HCT116 (cell line): ENCODE results near the gene TNS3. TPM values are rescaled to one million over a fixed set of nuclear protein-coding genes. Genes with fewer than 3 reads are reported as not detected.

Experiments
- ATAC-seq: fragments of 200-7000 bp; cut with Tn5 transposase; 2 replicates; pipeline ENCODE4 v1.9.1; 2020; ENCODE audit warnings: mild to moderate bottlenecking, moderate library complexity
- BruUV-seq: library from RNA; stranded (reverse); fragments of 400-500 nt; replicated peaks from 2 replicates; lab custom pipeline; 2021; lab: Mats Ljungman, UMichigan
- CTCF ChIA-PET: fragments of 300-600 bp; sonication (Branson Sonifier 250); formaldehyde crosslinking; loops from one replicate; lab custom pipeline; 2021; ENCODE audit warnings: antibody characterized with exemption; lab: Charles Lee
- POLR2A ChIA-PET: fragments of 300-600, 350-600 bp; sonication (Branson Sonifier 250); formaldehyde crosslinking; loops from one replicate; lab custom pipeline; 2021; ENCODE audit warnings: antibody characterized with exemption; lab: Charles Lee
- RAD21 ChIA-PET, 2 experiments: fragments of 300-600 bp; sonication (Branson Sonifier 250); formaldehyde crosslinking; loops; one replicate each; lab custom pipeline; 2023; ENCODE audit warnings: low total read pairs in 2 of 2; ENCODE audit not compliant: uncharacterized antibody in 2 of 2, unreplicated experiment in 2 of 2, low non-redundant PET in 1 of 2; lab: Charles Lee
- DNase-seq: peaks from one replicate; pipeline ENCODE4 v3.0.0-alpha.2; 2010; ENCODE audit warnings: low read depth, low spot score
- H2AFZ ChIP-seq: fragments of 200-600 bp; shearing (Covaris generic), sonication (generic); 2 replicates; pipeline ENCODE4 v1.6.1; 2017; ENCODE audit warnings: low read depth, mixed run types, mixed read lengths, antibody characterized with exemption, low read length; ENCODE audit not compliant: poor library complexity, severe bottlenecking
- H3K27ac ChIP-seq: 2 replicates; pipeline ENCODE4 v1.5.1; 2012; ENCODE audit warnings: low read depth, low read length
- H3K27me3 ChIP-seq: fragments of 200-600 bp; sonication (generic); 2 replicates; pipeline ENCODE4 v1.6.1; 2016; ENCODE audit warnings: mixed run types, low read length, mixed read lengths; ENCODE audit not compliant: insufficient read depth
- H3K36me3 ChIP-seq, 2 experiments: fragments of 200-500 bp in 1 of 2; fragments of 200-600 bp in 1 of 2; sonication (Bioruptor generic) in 1 of 2; sonication (generic) in 1 of 2; 2 replicates each; pipeline versions ENCODE4 v1.5.1 to v1.6.1; 2014 to 2016; ENCODE audit warnings: low read length in 2 of 2, inconsistent platforms in 1 of 2, mixed read lengths in 1 of 2, mixed run types in 1 of 2; ENCODE audit not compliant: insufficient read depth in 2 of 2, control insufficient read depth in 1 of 2
- H3K4me1 ChIP-seq, 2 experiments: fragments of 200-600 bp in 1 of 2; sonication (generic) in 1 of 2; 2 replicates each; pipeline versions ENCODE4 v1.5.1 to v1.6.1; 2012 to 2017; ENCODE audit warnings: low read length in 2 of 2, inconsistent platforms in 1 of 2, mild to moderate bottlenecking in 1 of 2, mixed read lengths in 1 of 2, mixed run types in 1 of 2, moderate library complexity in 1 of 2; ENCODE audit not compliant: insufficient read depth in 2 of 2, control insufficient read depth in 1 of 2
- H3K4me2 ChIP-seq: fragments of 200-600 bp; sonication (generic); 2 replicates; pipeline ENCODE4 v1.6.1; 2017; ENCODE audit warnings: mixed run types, low read length, mixed read lengths
- H3K4me3 ChIP-seq, 2 experiments: fragments of 200-600 bp in 1 of 2; sonication (generic) in 1 of 2; replicated peaks in 1 of 2; 2 replicates each; pipeline ENCODE4 v1.5.1; 2011 to 2016; ENCODE audit warnings: low read length in 2 of 2, control low read depth in 1 of 2, low read depth in 1 of 2, mild to moderate bottlenecking in 1 of 2, mixed read lengths in 1 of 2, mixed run types in 1 of 2
- H3K79me2 ChIP-seq: fragments of 200-600 bp; sonication (generic); 2 replicates; pipeline ENCODE4 v1.6.1; 2017; ENCODE audit warnings: mild to moderate bottlenecking, mixed run types, low read length, moderate library complexity, mixed read lengths; ENCODE audit not compliant: insufficient read depth
- H3K9ac ChIP-seq: fragments of 200-600 bp; sonication (generic); 2 replicates; pipeline ENCODE4 v1.6.1; 2016; ENCODE audit warnings: low read length, mixed read lengths
- H3K9me2 ChIP-seq: fragments of 200-600 bp; sonication (generic), shearing (Covaris generic); 2 replicates; pipeline ENCODE4 v1.6.1; 2017; ENCODE audit warnings: mixed run types, mild to moderate bottlenecking, moderate library complexity; ENCODE audit not compliant: insufficient read depth
- H3K9me3 ChIP-seq, 2 experiments: fragments of 200-500 bp in 1 of 2; fragments of 200-600 bp in 1 of 2; sonication (Bioruptor generic) in 1 of 2; sonication (generic) in 1 of 2; 2 replicates each; pipeline ENCODE4 v1.6.1; 2014 to 2017; ENCODE audit warnings: low read length in 2 of 2, mixed read lengths in 2 of 2, inconsistent platforms in 1 of 2, low read depth in 1 of 2, mild to moderate bottlenecking in 1 of 2, mixed run types in 1 of 2, moderate library complexity in 1 of 2; ENCODE audit not compliant: control insufficient read depth in 1 of 2, insufficient read depth in 1 of 2
- H4K20me1 ChIP-seq: fragments of 200-600 bp; sonication (generic), shearing (Covaris generic); 2 replicates; pipeline ENCODE4 v1.6.1; 2017; ENCODE audit warnings: mixed run types, mild to moderate bottlenecking, moderate library complexity; ENCODE audit not compliant: insufficient read depth
- CBX3 ChIP-seq: IDR thresholded peaks from 2 replicates; pipeline ENCODE4 v1.6.1; 2012; ENCODE audit warnings: low read depth
- CEBPB ChIP-seq: IDR thresholded peaks from 2 replicates; pipeline ENCODE4 v1.6.1; 2012; ENCODE audit warnings: low read depth
- EGR1 ChIP-seq: IDR thresholded peaks from 2 replicates; pipeline ENCODE4 v1.6.1; 2012; ENCODE audit warnings: low read depth
- ELF1 ChIP-seq: IDR thresholded peaks from 2 replicates; pipeline ENCODE4 v1.6.1; 2012; ENCODE audit warnings: low read depth, borderline replicate concordance
- EZH2phosphoT487 ChIP-seq: fragments of 200-600 bp; IDR thresholded peaks from 2 replicates; pipeline ENCODE4 v1.6.1; 2018; ENCODE audit warnings: antibody characterized with exemption, borderline replicate concordance
- FOSL1 ChIP-seq: IDR thresholded peaks from 2 replicates; pipeline ENCODE4 v1.6.1; 2012; ENCODE audit warnings: low read depth
- JUND ChIP-seq: IDR thresholded peaks from 2 replicates; pipeline ENCODE4 v1.6.1; 2012
- POLR2A ChIP-seq: IDR thresholded peaks from 2 replicates; pipeline ENCODE4 v1.7.0; 2011; ENCODE audit warnings: borderline replicate concordance; ENCODE audit not compliant: insufficient read depth, insufficient read length; ENCODE audit errors: extremely low read depth
- POLR2AphosphoS5 ChIP-seq: IDR thresholded peaks from 2 replicates; pipeline ENCODE4 v1.6.1; 2011; ENCODE audit warnings: mild to moderate bottlenecking, low read depth, low read length, moderate library complexity
- REST ChIP-seq: IDR thresholded peaks from 2 replicates; pipeline ENCODE4 v1.6.1; 2012; ENCODE audit warnings: low read depth
- SIN3A ChIP-seq: IDR thresholded peaks from 2 replicates; pipeline ENCODE4 v1.6.1; 2012; ENCODE audit warnings: low read depth
- SP1 ChIP-seq: IDR thresholded peaks from 2 replicates; pipeline ENCODE4 v1.6.1; 2012; ENCODE audit warnings: low read depth
- SRF ChIP-seq: IDR thresholded peaks from 2 replicates; pipeline ENCODE4 v1.6.1; 2012; ENCODE audit warnings: low read depth
- ZFX ChIP-seq: fragments of 450-650 bp; IDR thresholded peaks from 2 replicates; pipeline ENCODE4 v1.6.1; 2017
- ZNF274 ChIP-seq: fragments of 200-500 bp; sonication (Bioruptor generic); IDR thresholded peaks from 2 replicates; pipeline ENCODE4 v1.6.1; 2014; ENCODE audit warnings: mild to moderate bottlenecking, low read depth, low read length, inconsistent platforms
- intact Hi-C: fragments of 100-400 bp; cut with micrococcal nuclease; formaldehyde crosslinking; loops from 2 replicates; pipeline ENCODE4 v1.10.0; 2022
- total RNA-seq: library from RNA; stranded (reverse); gene quantifications from one replicate; pipeline ENCODE4 v1.2.1, GENCODE V29; 2021; ENCODE audit not compliant: unreplicated experiment
- TF ChIP-seq, protein P1 (sequence below): IDR thresholded peaks from 2 replicates; pipeline ENCODE4 v1.6.1; 2011; ENCODE audit warnings: mild to moderate bottlenecking, low read length, moderate library complexity; ENCODE audit not compliant: insufficient replicate concordance; ENCODE audit errors: extremely low read depth
- TF ChIP-seq, protein P2 (sequence below): IDR thresholded peaks from 2 replicates; pipeline ENCODE4 v1.6.1; 2012

TNS3 gene
- total RNA-seq, 1 experiment from 2014 or later = 9.1 TPM

- TF ChIP-seq EZH2phosphoT487 = no peak
These were observed 267.7 kb downstream of the TNS3 start (continued) for GRCh38 chr7:47314248-47314647.

DNA sequence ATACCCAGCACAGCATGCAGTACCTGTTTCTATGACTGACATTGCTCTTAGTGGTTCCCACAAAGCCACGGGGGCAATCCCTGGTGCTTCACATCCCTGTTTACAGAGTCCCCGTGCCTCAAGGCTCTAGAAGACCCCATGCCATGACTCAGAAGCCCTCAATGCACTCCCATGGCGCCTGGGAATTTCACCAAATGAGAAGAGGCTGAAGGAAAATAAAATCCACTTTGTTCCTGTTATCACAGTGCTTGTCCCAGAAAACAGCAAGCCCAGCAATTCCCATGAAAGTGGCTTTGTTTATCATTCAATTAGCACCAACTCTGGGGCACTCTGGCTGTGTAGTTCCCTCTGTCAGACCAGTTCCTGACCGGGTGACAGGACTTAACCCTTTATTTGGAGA, 268.3 kb downstream of the TNS3 start:
- ATAC-seq = no peak
- no peak overlapping the region for H3K9ac ChIP-seq
- no peaks in the 10 kb centered on the region for H4K20me1 ChIP-seq
- no peaks in the 10 kb centered on the region for H3K79me2 ChIP-seq
- no peaks in the 10 kb centered on the region for H3K4me1 ChIP-seq
- BruUV-seq = no TSS peak
- intact Hi-C loops = no loop called here
- H3K4me2 ChIP-seq = no peak overlapping the region
- H3K27ac ChIP-seq = no peak overlapping the region
- ChIA-PET CTCF (no interaction called here), RAD21 (no interaction called here)
- 0 out of 2 replicates have a peak, but pooled peaks cover 3% of the 10 kb centered on the region for H3K9me2 ChIP-seq
- TF ChIP-seq CBX3 (no peak), ELF1 (no peak)
- TF ChIP-seq, all 23 proteins: peak for 0
- Histone ChIP-seq H3K9me3 (no peaks in the 10 kb centered on the region), H3K36me3 (no peaks in the 10 kb centered on the region), H2AFZ (no peak overlapping the region), H3K27me3 (no peaks in the 10 kb centered on the region), H3K4me3 (no peak overlapping the region)
- POLR2A ChIA-PET = no interaction called here
- no peak for DNase-seq

DNA sequence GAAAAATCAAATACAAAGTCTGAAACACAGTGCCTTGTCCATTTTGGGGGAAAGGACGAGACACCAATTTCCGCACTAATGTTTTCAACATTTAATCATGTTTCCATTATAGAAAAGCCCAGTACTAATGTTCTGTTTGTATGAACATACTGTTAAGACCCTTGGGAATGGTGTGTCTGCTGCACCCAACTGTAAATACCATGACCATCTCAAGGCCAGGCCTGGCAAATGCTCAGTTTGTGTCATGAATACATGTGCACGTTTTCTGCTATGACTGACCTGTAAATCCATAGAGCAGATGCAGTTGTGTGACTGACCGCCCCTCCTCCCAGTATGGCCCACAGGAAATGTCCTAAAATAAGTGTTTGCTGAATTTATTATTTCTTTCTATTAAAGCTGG, 270.0 kb downstream of the TNS3 start:
- H3K36me3 ChIP-seq = no peaks in the 10 kb centered on the region
- no TSS peak for BruUV-seq
- no peak overlapping the region for H3K27ac ChIP-seq
- no peaks in the 10 kb centered on the region for H3K27me3 ChIP-seq
- ATAC-seq (no peak), DNase-seq (no peak)
- 0 out of 2 replicates have a peak, but pooled peaks cover 3% of the 10 kb centered on the region for H3K9me2 ChIP-seq
- no peaks in the 10 kb centered on the region for H3K4me1 ChIP-seq
- H3K9me3 ChIP-seq = no peaks in the 10 kb centered on the region
- ChIA-PET CTCF (no interaction called here), POLR2A (no interaction called here), RAD21 (no interaction called here)
- no peak overlapping the region for H3K9ac ChIP-seq
- H4K20me1 ChIP-seq = no peaks in the 10 kb centered on the region
- H3K4me3 ChIP-seq = no peak overlapping the region
- no peaks in the 10 kb centered on the region for H3K79me2 ChIP-seq
- H2AFZ ChIP-seq = no peak overlapping the region
- intact Hi-C loops = no loop called here
- no peak overlapping the region for H3K4me2 ChIP-seq
- TF ChIP-seq REST = no peak
- TF ChIP-seq ZFX = no peak
- no peak for TF ChIP-seq SP1
- TF ChIP-seq POLR2A = no peak
- TF ChIP-seq CEBPB = no peak
- TF ChIP-seq, protein P1, sequence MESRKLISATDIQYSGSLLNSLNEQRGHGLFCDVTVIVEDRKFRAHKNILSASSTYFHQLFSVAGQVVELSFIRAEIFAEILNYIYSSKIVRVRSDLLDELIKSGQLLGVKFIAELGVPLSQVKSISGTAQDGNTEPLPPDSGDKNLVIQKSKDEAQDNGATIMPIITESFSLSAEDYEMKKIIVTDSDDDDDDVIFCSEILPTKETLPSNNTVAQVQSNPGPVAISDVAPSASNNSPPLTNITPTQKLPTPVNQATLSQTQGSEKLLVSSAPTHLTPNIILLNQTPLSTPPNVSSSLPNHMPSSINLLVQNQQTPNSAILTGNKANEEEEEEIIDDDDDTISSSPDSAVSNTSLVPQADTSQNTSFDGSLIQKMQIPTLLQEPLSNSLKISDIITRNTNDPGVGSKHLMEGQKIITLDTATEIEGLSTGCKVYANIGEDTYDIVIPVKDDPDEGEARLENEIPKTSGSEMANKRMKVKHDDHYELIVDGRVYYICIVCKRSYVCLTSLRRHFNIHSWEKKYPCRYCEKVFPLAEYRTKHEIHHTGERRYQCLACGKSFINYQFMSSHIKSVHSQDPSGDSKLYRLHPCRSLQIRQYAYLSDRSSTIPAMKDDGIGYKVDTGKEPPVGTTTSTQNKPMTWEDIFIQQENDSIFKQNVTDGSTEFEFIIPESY = no peak
- TF ChIP-seq FOSL1 = no peak
- TF ChIP-seq ZNF274 = no peak
- TF ChIP-seq SRF = no peak
- no peak for TF ChIP-seq JUND
- TF ChIP-seq CBX3 = no peak
- TF ChIP-seq, protein P2, sequence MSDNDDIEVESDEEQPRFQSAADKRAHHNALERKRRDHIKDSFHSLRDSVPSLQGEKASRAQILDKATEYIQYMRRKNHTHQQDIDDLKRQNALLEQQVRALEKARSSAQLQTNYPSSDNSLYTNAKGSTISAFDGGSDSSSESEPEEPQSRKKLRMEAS = no peak
- no peak for TF ChIP-seq EGR1
- TF ChIP-seq SIN3A = no peak
- TF ChIP-seq POLR2AphosphoS5 = no peak
